HPDE6-E6E7 (cell line): ENCODE results near the gene ZC3H7A.

Experiments
- DNase-seq: peaks from one replicate; pipeline ENCODE4 v3.0.0; 2011; ENCODE audit warnings: missing footprints; ENCODE audit errors: extremely low spot score

The ZC3H7A gene

GRCh38 chr16:11706180-11706742 is 90.8 kb downstream of the ZC3H7A start:
- no peak for DNase-seq

DNA sequence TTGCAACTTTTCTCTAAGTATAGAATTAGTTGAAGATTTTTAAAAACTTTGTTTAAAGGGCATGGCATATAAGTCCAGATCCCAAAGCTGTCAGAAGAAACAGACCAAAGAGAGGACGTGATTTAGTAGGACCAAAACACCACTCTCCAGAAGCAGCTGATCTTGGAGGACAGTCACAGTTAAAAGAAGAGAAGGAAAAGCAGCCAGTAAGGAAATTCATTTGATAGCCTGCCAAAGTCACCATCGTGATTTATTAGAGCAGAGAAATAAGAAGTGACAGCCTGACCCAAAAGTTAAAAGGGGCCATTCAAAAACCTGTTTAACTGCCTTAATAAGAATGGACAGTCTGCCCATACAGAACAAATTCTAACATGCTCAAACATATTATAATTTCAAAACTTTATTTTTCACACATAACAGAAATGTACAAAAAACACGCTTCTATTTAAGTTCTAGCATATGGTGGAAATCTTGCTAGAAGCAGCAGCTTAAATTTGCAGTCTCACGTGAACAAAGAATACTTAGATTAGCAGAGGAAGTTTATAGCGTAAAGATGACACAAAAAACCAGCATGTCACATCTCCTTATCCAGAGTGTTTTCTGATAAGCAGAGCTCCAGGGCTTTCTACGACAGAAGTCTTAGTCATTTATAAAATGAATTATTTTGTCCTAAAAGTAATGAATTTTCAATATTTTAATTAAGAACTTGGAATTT is 91.6 kb downstream of the ZC3H7A start:
- no peak for DNase-seq
